Mesenchymal stem cell (in vitro differentiated cells and primary cell): ENCODE results near the gene SPATS2L.
A peak's percentile ranks its signal among the peaks of the same experiment; 100 is the strongest.

Source experiments
- DNase-seq: peaks from one replicate; pipeline ENCODE4 v3.0.0-alpha.2; 2013
- H2AFZ ChIP-seq: one replicate; pipeline ENCODE4 v1.6.1; 2013; ENCODE audit warnings: low read depth, mild to moderate bottlenecking, control low read depth, inconsistent platforms, low read length, moderate library complexity
- H2AK5ac ChIP-seq: 2 replicates; pipeline ENCODE4 v1.6.1; 2013; ENCODE audit warnings: low read length, moderate library complexity, mild to moderate bottlenecking, inconsistent platforms; ENCODE audit not compliant: severe bottlenecking
- H2BK120ac ChIP-seq: one replicate; pipeline ENCODE4 v1.6.1; 2013; ENCODE audit warnings: low read depth, mild to moderate bottlenecking, inconsistent platforms, low read length, moderate library complexity
- H2BK12ac ChIP-seq, 2 experiments: one replicate each; pipeline ENCODE4 v1.6.1; 2013; ENCODE audit warnings: inconsistent platforms in 2 of 2, low read length in 2 of 2, mild to moderate bottlenecking in 2 of 2, moderate library complexity in 2 of 2, control low read depth in 1 of 2
- H2BK15ac ChIP-seq: one replicate; pipeline ENCODE4 v1.6.1; 2013; ENCODE audit warnings: mild to moderate bottlenecking, low read depth, inconsistent platforms; ENCODE audit not compliant: poor library complexity, severe bottlenecking
- H2BK5ac ChIP-seq: 2 replicates; pipeline ENCODE4 v1.6.1; 2013; ENCODE audit warnings: low read depth, mild to moderate bottlenecking, low read length, control low read depth, inconsistent platforms; ENCODE audit not compliant: poor library complexity, severe bottlenecking
- H3K14ac ChIP-seq, 2 experiments: one replicate each; pipeline ENCODE4 v1.6.1; 2013; ENCODE audit warnings: inconsistent platforms in 2 of 2, low read length in 2 of 2, control low read depth in 1 of 2, mild to moderate bottlenecking in 1 of 2, moderate library complexity in 1 of 2
- H3K18ac ChIP-seq, 2 experiments: one replicate each; pipeline ENCODE4 v1.6.1; 2013; ENCODE audit warnings: inconsistent platforms in 2 of 2, low read length in 2 of 2, control low read depth in 1 of 2, low read depth in 1 of 2, mild to moderate bottlenecking in 1 of 2
- H3K23ac ChIP-seq, 2 experiments: one replicate each; pipeline ENCODE4 v1.6.1; 2013; ENCODE audit warnings: inconsistent platforms in 2 of 2, low read length in 2 of 2, mild to moderate bottlenecking in 2 of 2, moderate library complexity in 2 of 2, control low read depth in 1 of 2
- H3K27ac ChIP-seq: 2 replicates; pipeline ENCODE4 v1.5.1; 2013; ENCODE audit warnings: mild to moderate bottlenecking, moderate library complexity, low read length, control low read depth, inconsistent platforms; ENCODE audit not compliant: poor library complexity, severe bottlenecking
- H3K27me3 ChIP-seq, 2 experiments: 2 replicates each; pipeline versions ENCODE4 v1.6.1 to v1.7.0; 2013; ENCODE audit warnings: low read length in 2 of 2, mild to moderate bottlenecking in 2 of 2, moderate library complexity in 2 of 2, control low read depth in 1 of 2, inconsistent platforms in 1 of 2; ENCODE audit not compliant: control insufficient read depth in 1 of 2, insufficient read depth in 1 of 2
- H3K36me3 ChIP-seq, 2 experiments: 2 replicates each; pipeline versions ENCODE4 v1.6.1 to v1.7.0; 2013; ENCODE audit warnings: low read length in 2 of 2, control low read depth in 1 of 2, inconsistent platforms in 1 of 2, low read depth in 1 of 2, mild to moderate bottlenecking in 1 of 2; ENCODE audit not compliant: insufficient read depth in 2 of 2, control insufficient read depth in 1 of 2
- H3K4ac ChIP-seq, 2 experiments: one replicate each; pipeline ENCODE4 v1.6.1; 2013; ENCODE audit warnings: inconsistent platforms in 2 of 2, low read length in 2 of 2, mild to moderate bottlenecking in 2 of 2, moderate library complexity in 2 of 2, control low read depth in 1 of 2, low read depth in 1 of 2
- H3K4me1 ChIP-seq: 2 replicates; pipeline ENCODE4 v1.6.1; 2013; ENCODE audit warnings: low read depth, low read length, control low read depth; ENCODE audit not compliant: control insufficient read depth, insufficient read depth
- H3K4me2 ChIP-seq: 2 replicates; pipeline ENCODE4 v1.6.1; 2013; ENCODE audit warnings: low read length, mild to moderate bottlenecking, inconsistent platforms; ENCODE audit not compliant: poor library complexity, severe bottlenecking
- H3K4me3 ChIP-seq, 2 experiments: 2 replicates each; pipeline versions ENCODE4 v1.5.1 to v1.7.0; 2013; ENCODE audit warnings: low read length in 2 of 2, mild to moderate bottlenecking in 2 of 2, control low read depth in 1 of 2, low read depth in 1 of 2; ENCODE audit not compliant: insufficient read depth in 1 of 2
- H3K79me1 ChIP-seq: replicated peaks from 2 replicates; pipeline ENCODE4 v1.6.1; 2013; ENCODE audit warnings: mild to moderate bottlenecking, control low read depth, low read length, inconsistent platforms; ENCODE audit not compliant: poor library complexity, severe bottlenecking
- H3K9ac ChIP-seq: 2 replicates; pipeline ENCODE4 v1.7.0; 2013; ENCODE audit warnings: mild to moderate bottlenecking, low read length, moderate library complexity
- H3K9me3 ChIP-seq: 2 replicates; pipeline ENCODE4 v1.7.0; 2013; ENCODE audit warnings: mild to moderate bottlenecking, low read length; ENCODE audit not compliant: control insufficient read depth
- H4K8ac ChIP-seq: one replicate; pipeline ENCODE4 v1.6.1; 2013; ENCODE audit warnings: inconsistent platforms, mild to moderate bottlenecking, low read length, moderate library complexity
- H4K91ac ChIP-seq: one replicate; pipeline ENCODE4 v1.6.1; 2013; ENCODE audit warnings: mild to moderate bottlenecking, low read length, inconsistent platforms
- WGBS: methylation state at CpG from one replicate; pipeline ENCODE4 v1.1.7; 2013; ENCODE audit warnings: mixed read lengths; 5-methylcytosine and 5-hydroxymethylcytosine counted together

The SPATS2L gene

GRCh38 chr2:200469708-200470211 is 163.3 kb downstream of the SPATS2L start:
- H2AFZ ChIP-seq: no peak overlapping the region
- H2BK15ac ChIP-seq: no peak overlapping the region
- peaks cover 26% of the 10 kb centered on the region for H3K79me1 ChIP-seq
- no peaks in the 10 kb centered on the region for H3K9me3 ChIP-seq
- H3K4me1 ChIP-seq: peaks cover 10% of the 10 kb centered on the region
- peaks cover 44 to 71% of the 10 kb centered on the region in 2 experiments for H3K36me3 ChIP-seq
- H3K14ac ChIP-seq: no peak overlapping the region
- no peak overlapping the region for H3K18ac ChIP-seq
- H3K4me2 ChIP-seq: no peak overlapping the region
- H3K23ac ChIP-seq: no peak overlapping the region
- H4K8ac ChIP-seq: peak overlapping the region; percentile 69
- DNase-seq: no peak
- H2AK5ac ChIP-seq: no peak overlapping the region
- no peaks in the 10 kb centered on the region for H3K27me3 ChIP-seq
- no peak overlapping the region for H2BK12ac ChIP-seq
- H3K4ac ChIP-seq: peak overlapping the region in 1 of 2 experiments; percentile 36
- H3K4me3 ChIP-seq: no peak overlapping the region
- no peak overlapping the region for H2BK120ac ChIP-seq
- WGBS: 90% methylated on average over 13 of the region's 13 CpGs
- no peak overlapping the region for H3K9ac ChIP-seq
- H3K27ac ChIP-seq: peak overlapping the region; percentile 56
- H4K91ac ChIP-seq: no peak overlapping the region
- no peak overlapping the region for H2BK5ac ChIP-seq

- Histone ChIP-seq H3K23ac (no peak overlapping the region), H3K14ac (no peak overlapping the region), H3K9me3 (no peaks in the 10 kb centered on the region), H3K4me3 (no peak overlapping the region), H3K4me2 (no peak overlapping the region), H4K91ac (no peak overlapping the region), H3K27me3 (no peaks in the 10 kb centered on the region), H2AFZ (no peak overlapping the region), H4K8ac (no peak overlapping the region), H3K27ac (peak overlapping the region; percentile 51), H3K9ac (no peak overlapping the region), H2BK12ac (no peak overlapping the region), H3K18ac (no peak overlapping the region), H3K79me1 (peaks cover 27% of the 10 kb centered on the region), H2BK5ac (no peak overlapping the region), H2BK15ac (no peak overlapping the region), H3K4me1 (peaks cover 10% of the 10 kb centered on the region), H3K4ac (no peak overlapping the region), H2BK120ac (no peak overlapping the region), H2AK5ac (no peak overlapping the region), H3K36me3 (peaks cover 46 to 71% of the 10 kb centered on the region in 2 experiments)
- WGBS: 86% methylated on average over 3 of the region's 3 CpGs
- DNase-seq: no peak
Measured at GRCh38 chr2:200470230-200470629, 163.7 kb downstream of the SPATS2L start.

- no peaks in the 10 kb centered on the region for H3K27me3 ChIP-seq
- no peak overlapping the region for H3K4me2 ChIP-seq
- H3K4me3 ChIP-seq: no peak overlapping the region
- no peak overlapping the region for H4K91ac ChIP-seq
- peaks cover 27% of the 10 kb centered on the region for H3K79me1 ChIP-seq
- DNase-seq: peak; percentile 23
- H2AFZ ChIP-seq: no peak overlapping the region
- peaks cover 10% of the 10 kb centered on the region for H3K4me1 ChIP-seq
- no peak overlapping the region for H4K8ac ChIP-seq
- H3K14ac ChIP-seq: no peak overlapping the region
- WGBS: 95% methylated on average over 8 of the region's 8 CpGs
- no peak overlapping the region for H3K23ac ChIP-seq
- no peak overlapping the region for H2BK12ac ChIP-seq
- no peaks in the 10 kb centered on the region for H3K9me3 ChIP-seq
- H2BK5ac ChIP-seq: no peak overlapping the region
- H2BK120ac ChIP-seq: no peak overlapping the region
- H3K9ac ChIP-seq: no peak overlapping the region
- H2AK5ac ChIP-seq: peak overlapping the region; percentile 28
- H3K36me3 ChIP-seq: peaks cover 49 to 82% of the 10 kb centered on the region in 2 experiments
- H3K27ac ChIP-seq: no peak overlapping the region
- no peak overlapping the region for H2BK15ac ChIP-seq
- no peak overlapping the region for H3K18ac ChIP-seq
- no peak overlapping the region for H3K4ac ChIP-seq
Measured at GRCh38 chr2:200471324-200471848, 164.9 kb downstream of the SPATS2L start.

GRCh38 chr2:200471928-200472645 is 165.6 kb downstream of the SPATS2L start:
- H4K91ac ChIP-seq: no peak overlapping the region
- no peak overlapping the region for H2BK120ac ChIP-seq
- H2BK5ac ChIP-seq: no peak overlapping the region
- H3K4me2 ChIP-seq: no peak overlapping the region
- no peak overlapping the region for H3K4me3 ChIP-seq
- H2BK15ac ChIP-seq: no peak overlapping the region
- no peak overlapping the region for H3K14ac ChIP-seq
- H3K4me1 ChIP-seq: peaks cover 10% of the 10 kb centered on the region
- H3K4ac ChIP-seq: no peak overlapping the region
- H2BK12ac ChIP-seq: no peak overlapping the region
- peaks cover 53 to 86% of the 10 kb centered on the region in 2 experiments for H3K36me3 ChIP-seq
- peak overlapping the region in 1 of 2 experiments; percentile 14 for H3K23ac ChIP-seq
- no peak overlapping the region for H2AK5ac ChIP-seq
- H4K8ac ChIP-seq: no peak overlapping the region
- no peak overlapping the region for H3K18ac ChIP-seq
- no peak overlapping the region for H3K27ac ChIP-seq
- H3K27me3 ChIP-seq: no peaks in the 10 kb centered on the region
- H3K9ac ChIP-seq: no peak overlapping the region
- DNase-seq: no peak
- no peaks in the 10 kb centered on the region for H3K9me3 ChIP-seq
- H2AFZ ChIP-seq: no peak overlapping the region
- 98% methylated on average over 7 of the region's 8 CpGs for WGBS
- peaks cover 31% of the 10 kb centered on the region for H3K79me1 ChIP-seq
